HS-27A (cell line): ENCODE measurements around the gene HYAL3.
"Not testable (repeated sequence)": the region's sequence is repeated elsewhere in the genome, so short reads cannot be mapped to it uniquely, and the experiment has no call there.

Experiments used
- DNase-seq: peaks from one replicate; pipeline ENCODE4 v3.0.0-alpha.2; 2012; ENCODE audit warnings: low read depth, missing footprints

HYAL3 gene

GRCh38 chr3:50314342-50314741, 15.1 kb upstream of the HYAL3 start:
- DNase-seq: no peak

GRCh38 chr3:50312041-50312440, 12.8 kb upstream of the HYAL3 start:
- not testable (repeated sequence) for DNase-seq

DNA sequence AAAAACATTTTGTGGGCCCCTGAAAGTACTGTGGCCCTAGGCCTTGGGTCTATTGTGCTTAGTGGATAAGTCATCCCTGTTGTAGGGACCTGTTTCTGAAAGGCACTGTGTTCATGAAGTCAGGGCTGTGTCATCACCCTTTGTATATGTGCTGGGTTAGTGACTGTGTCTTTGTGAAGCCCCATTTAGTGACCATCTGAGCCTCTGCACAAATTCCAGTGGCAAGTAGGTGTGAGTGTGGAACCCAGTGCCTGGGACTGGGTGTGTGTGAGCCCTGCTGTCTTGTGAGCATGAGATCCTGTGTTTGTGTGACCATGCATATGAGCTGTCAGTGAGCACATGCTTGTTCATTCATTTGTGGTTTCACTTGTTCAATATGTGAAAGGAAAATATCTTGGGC, 5.4 kb upstream of the HYAL3 start:
- DNase-seq: no peak

GRCh38 chr3:50303013-50303815, 4.0 kb upstream of the HYAL3 start, which contains the start of gene HYAL1:
Gene HYAL1, minus strand, starts transcription at chr3:50303574. Its CDS starts 618 bp downstream, at chr3:50302956.
- DNase-seq: no peak

DNA sequence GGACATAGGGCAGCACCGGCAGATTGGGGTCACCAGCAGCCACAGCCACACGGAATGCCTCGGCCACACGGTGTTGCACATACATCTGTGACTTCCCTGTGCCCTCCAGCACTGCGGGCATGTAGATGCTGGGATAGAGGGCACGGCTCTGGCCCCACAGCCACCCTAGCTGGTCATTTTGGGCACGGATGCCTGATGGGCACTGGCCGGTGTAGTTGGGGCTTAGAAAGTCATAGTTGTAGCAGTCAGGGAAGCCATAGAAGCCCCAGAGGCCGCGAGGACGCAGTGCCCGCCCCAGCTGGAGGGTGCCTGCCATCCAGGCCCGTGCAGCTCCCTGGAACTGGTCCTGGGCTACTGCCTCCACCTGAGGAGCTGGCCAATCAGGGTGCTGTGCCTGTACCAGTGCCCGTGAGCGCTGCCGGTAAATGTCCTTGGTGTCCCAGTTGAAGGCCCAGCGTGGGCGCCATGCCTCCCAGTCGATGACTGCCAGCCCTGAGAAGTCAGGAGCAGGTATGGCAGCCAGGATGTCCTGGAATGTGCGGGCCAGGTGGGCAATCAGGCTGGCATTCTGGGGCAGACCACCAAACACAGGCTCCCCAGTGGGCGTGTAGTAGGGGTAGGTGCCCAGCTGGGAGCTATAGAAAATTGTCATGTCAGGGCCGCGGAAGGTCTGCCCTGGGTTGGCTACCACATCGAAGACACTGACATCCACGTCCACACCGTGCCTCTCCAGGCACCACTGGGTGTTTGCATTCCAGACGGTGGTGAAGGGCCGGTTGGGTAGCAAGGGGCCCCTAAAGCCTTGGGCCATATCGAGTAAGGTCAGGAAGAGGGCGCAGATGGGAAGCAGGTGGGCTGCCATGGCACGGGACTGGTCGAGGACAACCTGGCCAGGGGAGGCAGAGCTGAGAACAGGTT, 3.1 kb upstream of the HYAL3 start:
- no peak for DNase-seq

- DNase-seq: no peak
Observed at GRCh38 chr3:50300681-50301254, 1.6 kb upstream of the HYAL3 start.

GRCh38 chr3:50299929-50300680, 900 bp upstream of the HYAL3 start:
- DNase-seq: no peak

DNA sequence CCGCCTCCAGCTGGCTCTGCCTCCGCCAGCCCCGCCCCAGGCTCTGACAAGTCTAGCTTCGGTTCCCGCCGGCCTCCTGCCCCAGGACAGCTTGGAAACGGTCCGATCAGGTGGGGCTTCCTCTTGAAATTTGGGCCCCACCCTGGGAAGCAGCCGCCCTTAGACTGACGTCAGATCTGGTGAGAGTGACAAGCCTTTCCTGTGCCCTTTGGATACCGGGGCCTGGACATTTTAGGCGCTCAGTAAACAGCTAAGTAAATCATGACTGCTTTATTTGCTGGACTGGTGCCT, 378 bp upstream of the HYAL3 start:
- DNase-seq: no peak

DNA sequence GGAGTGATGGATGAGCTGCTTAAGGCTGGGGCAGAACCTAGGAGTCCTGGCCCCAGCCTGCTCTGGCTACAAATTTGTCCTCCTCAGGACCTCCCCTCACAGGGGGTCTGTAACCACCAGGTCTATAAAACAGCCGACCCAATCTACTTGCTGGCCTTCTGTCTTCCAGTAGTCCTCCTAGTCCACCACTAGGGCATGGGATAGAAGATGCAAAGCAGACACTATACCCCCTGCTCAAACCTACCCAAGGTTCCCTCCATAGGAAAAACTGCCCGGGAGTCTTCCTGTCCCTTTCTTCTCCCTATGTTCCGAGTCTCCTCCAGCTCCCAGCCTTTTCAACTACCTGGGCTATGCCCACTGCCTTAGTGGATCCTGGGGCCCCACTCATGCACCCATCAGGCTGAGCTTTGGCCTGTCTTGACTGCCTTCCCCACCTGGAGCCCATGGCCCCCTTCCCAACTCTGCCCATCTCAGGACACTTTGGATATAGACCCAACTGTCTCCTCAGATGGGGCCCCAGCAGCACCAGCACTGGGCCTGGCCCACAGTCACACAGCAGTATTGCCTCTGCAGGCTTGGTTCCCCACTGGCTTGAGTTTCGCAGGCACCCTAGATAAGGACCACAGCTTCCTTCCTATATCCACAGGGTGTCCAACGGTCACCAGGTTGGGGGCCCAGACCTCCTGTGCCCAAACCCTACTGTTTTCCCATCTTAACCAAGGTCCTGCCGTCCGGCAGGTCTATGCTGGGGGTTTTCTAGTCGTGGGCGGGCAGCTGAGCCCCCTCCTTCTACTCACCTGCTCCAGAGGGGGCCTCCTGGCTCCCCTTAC, 1.1 kb downstream of the HYAL3 start:
- DNase-seq: no peak

DNA sequence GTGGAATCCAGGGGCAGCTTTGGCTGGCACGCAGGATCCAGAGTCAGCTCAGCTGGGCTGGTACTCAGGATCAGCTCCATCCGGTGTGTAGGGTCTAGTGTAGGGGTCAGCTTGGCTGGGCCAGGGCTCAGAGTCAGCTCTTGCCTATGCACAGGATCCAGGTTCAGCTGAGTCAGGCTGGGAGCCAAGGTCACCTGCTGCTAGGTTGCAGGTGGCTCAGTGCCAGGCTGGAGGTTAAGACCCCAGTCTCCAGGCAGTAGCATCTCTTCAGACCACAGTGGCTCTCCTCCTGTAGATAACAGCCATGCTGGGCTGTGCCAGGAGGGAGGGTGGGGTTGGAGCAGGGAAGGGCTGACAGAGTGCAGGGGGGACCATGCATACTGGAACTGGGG, 1.8 kb downstream of the HYAL3 start:
- DNase-seq: no peak

DNA sequence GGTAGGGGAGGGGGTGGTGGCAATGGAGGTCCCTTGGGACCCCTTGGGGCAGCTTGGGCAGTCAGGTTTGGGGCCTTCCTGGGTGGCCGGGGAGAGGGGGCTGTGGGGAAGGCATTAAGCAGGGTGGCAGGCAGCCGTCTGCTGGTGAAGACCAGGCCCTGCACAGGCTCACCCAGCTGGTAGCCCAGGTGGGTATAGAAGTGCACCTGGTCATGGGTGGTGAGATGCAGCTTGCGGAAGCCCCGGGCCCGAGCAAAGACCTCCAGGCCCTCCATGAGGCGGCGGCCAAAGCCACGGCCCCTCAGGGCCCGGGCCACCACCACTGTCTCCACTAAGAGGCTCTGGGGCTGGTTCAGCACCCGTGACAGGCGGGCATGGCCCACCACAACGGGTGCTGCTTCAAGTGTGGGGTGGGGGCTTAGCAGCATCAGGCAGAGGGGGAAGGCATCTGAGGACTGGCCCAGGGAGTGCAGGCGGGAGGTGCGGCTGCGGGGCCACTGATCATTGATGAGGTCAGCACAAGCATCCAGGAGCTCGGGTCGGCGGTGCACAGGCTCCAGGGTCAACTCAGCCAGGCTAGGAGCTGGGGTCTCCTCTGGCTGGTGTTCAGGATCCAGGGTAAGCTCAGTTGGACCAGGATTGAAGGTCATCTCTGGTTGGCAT, 2.4 kb downstream of the HYAL3 start:
- no peak for DNase-seq

DNA sequence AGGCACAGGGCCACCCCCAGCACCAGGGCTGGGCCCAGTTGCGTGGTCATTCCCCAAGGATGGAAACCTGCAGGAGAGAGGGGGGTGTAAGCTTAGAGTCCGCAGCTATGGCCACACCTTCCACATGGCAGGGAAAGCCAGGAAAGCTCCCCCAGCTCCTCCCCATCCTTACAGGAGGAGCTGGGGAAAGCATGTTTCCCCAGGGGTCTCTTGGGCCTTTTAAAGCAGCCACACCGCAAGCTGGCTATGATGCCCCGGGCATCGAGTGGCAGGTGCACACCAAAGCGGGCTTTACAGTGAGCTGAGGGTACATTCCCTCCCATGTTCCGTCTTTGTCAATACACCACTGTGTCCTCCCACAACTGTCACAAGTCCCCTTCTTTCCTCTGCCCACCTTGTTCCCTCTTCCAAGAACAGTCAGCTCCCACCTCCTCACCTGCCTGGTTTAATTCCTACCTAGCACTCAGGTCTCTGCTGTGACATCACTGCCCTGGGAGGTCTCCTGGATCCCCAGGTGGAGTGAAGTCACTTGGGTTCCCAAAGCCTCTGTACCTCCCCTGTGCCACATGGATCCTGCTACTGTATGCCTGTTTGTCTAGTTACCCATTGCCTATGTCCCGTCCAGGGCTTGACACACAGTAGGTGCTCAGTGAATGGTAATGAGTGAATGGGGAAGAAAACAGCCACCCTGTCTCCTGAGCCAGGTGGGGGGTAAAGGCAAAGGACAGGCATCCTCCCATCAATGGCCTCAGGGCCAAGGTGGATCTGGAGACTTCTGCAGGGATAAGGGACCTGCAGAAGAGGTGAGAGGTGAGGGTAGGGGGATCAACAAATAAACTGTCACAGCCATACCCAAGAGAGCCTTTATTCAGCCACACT, 3.4 kb downstream of the HYAL3 start:
- DNase-seq: no peak

GRCh38 chr3:50294492-50295403, 4.5 kb downstream of the HYAL3 start:
- no peak for DNase-seq

GRCh38 chr3:50294089-50294488, 5.1 kb downstream of the HYAL3 start:
- no peak for DNase-seq

- DNase-seq: no peak
Observed at GRCh38 chr3:50293079-50293801, 6.0 kb downstream of the HYAL3 start.

- DNase-seq: peak; percentile 95
Observed at GRCh38 chr3:50292159-50293078, 6.8 kb downstream of the HYAL3 start, which contains the start of gene IFRD2. Gene IFRD2, minus strand, starts transcription at chr3:50292429. Its CDS starts 155 bp downstream, at chr3:50292274.
